GM12801 (cell line): ENCODE measurements around the gene UTRN.

Source experiments
- TF ChIP-seq, protein P1 (sequence below): IDR thresholded peaks from one replicate; pipeline ENCODE4 v1.5.1; 2011; ENCODE audit warnings: control low read depth; ENCODE audit not compliant: insufficient read length; ENCODE audit errors: extremely low read depth

The UTRN gene

DNA sequence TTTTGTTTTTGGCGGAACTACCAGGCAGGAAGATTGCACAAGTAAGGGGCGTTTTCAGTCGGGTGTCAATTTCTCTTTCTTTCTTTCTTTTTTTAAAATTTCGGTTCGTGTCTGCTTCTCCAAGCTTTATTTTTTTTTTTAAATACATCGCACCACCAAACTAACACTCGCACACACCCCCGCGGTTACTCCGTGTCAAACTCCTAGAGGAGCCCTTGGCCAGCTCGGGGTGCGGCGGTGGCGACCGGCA lies 338 bp downstream of the UTRN start:
- TF ChIP-seq, protein P1, sequence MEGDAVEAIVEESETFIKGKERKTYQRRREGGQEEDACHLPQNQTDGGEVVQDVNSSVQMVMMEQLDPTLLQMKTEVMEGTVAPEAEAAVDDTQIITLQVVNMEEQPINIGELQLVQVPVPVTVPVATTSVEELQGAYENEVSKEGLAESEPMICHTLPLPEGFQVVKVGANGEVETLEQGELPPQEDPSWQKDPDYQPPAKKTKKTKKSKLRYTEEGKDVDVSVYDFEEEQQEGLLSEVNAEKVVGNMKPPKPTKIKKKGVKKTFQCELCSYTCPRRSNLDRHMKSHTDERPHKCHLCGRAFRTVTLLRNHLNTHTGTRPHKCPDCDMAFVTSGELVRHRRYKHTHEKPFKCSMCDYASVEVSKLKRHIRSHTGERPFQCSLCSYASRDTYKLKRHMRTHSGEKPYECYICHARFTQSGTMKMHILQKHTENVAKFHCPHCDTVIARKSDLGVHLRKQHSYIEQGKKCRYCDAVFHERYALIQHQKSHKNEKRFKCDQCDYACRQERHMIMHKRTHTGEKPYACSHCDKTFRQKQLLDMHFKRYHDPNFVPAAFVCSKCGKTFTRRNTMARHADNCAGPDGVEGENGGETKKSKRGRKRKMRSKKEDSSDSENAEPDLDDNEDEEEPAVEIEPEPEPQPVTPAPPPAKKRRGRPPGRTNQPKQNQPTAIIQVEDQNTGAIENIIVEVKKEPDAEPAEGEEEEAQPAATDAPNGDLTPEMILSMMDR, result no peak

DNA sequence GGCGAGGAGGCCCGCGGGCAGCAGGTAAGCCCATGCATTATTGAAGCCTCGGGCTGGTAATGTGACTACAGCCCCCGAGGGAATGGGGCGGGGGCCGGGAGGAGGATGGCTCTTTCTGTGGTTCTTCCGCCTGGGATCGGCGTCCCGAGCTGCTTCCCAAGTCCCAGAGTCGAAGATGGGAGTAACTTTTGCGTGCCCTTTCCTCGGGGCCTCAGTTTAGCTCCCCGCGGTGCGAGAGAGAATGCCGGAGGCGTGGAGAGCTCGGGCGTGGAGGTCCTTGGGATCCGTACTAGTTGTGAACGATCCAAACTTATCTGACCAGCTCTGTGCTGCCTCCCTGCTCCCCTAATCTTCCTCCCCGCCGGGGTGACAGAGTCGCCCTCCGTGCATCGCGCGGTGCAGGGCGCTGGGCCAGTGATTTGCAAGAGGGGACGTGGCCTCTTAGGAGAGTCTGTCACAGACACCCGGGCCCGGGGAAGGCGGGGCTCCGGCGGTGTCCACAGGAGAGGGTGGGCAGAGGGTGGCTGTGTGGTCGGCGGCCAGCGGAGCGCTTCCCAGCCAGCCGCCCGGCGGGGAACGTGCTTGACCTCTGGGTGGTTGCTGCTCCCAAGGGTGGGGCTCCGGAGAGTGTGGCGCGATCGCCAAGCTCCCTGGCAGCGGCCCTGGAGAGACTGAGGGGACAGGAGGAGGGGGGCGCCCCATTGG lies 815 bp downstream of the UTRN start:
- TF ChIP-seq, protein P1, result no peak

- TF ChIP-seq, protein P1, result no peak
Observed at GRCh38 chr6:144286503-144287393, 1.6 kb downstream of the UTRN start.

DNA sequence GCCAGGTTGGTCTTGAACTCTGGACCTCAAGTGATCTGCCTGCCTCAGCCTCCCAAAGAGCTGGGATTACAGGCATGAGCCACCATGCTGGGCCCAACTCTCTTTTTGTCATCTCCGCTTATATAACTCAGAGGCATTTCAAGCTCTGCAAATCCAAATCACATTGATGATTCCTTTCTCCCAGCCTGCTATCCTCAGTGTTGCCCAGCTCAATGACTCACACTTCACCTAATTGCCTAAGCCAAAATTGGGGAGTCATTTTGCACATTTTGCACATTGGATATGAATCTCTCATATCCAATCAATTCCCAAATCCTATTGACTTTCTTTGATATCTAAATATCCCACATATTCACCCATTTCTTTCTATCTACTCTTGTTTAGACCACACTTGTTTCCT lies 3.9 kb downstream of the UTRN start:
- TF ChIP-seq, protein P1, result no peak

DNA sequence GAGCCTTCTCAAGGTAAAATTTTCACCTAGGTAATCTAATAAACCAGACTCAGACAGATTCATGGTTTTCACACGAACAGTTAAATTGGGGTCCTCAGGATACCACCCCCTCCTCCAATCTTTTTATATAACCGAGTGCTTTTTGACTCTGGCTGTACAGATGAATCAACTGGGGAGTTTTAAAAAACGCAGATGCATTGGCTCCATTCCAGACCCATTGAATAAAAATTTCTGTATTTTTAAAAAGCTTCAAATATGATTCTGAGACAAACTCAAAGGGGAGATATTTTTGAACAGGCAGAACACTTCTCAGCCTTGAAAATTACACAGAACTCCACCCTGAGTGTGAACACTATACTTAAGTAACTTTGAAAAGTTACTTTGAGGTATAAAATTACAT lies 7.2 kb downstream of the UTRN start:
- TF ChIP-seq, protein P1, result no peak

GRCh38 chr6:144294016-144294415 lies 8.9 kb downstream of the UTRN start:
- TF ChIP-seq, protein P1, result no peak

DNA sequence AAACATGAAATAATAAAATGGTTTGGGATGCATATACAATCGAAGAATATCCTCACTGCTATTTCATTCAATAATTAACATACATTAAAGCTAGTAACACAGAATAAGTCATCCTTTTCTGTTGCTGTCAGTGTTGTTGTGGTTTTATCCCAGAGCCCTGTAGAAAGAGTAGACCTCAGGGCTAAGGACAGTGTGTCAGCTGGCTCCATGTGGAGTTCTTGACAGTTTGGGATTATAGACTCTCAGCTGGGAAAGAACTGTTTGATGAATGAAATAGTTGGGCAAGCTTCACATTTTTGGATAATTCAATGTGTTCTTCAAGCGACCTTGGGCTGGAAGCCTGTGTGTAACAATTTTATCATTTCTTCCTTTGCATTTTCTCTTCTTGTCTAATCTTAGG lies 10.1 kb downstream of the UTRN start:
- TF ChIP-seq, protein P1, result no peak
